Suppressor macrophage (primary cell): Measurements from ENCODE around the gene KLHDC10.
"Not testable (repeated sequence)": the region's sequence is repeated elsewhere in the genome, so short reads cannot be mapped to it uniquely, and the experiment has no call there.

Experiments
- DNase-seq, 4 experiments: peaks; one replicate each; pipeline ENCODE4 v3.0.0-alpha.2; 2020 to 2022

The KLHDC10 gene

DNA sequence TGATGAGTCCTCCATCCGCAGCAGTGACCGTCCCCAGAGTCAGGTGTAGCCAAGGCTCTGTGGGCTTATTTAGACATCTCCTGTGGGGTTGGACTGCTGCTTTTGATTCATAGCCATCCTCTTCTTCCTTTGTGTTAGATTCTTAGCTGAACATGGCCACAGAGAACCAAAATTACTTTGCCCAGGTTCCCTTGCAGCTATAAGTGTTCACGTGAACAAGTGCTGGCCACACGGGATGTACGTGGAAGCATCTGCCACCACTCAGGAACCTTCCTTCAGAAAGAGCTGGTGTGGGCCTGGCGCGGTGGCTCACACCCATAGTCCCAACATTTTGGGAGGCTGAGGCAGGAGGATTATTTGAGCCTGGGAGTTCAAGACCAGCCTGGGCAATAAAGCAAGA is 85.8 kb downstream of the KLHDC10 start:
- DNase-seq = no peak

DNA sequence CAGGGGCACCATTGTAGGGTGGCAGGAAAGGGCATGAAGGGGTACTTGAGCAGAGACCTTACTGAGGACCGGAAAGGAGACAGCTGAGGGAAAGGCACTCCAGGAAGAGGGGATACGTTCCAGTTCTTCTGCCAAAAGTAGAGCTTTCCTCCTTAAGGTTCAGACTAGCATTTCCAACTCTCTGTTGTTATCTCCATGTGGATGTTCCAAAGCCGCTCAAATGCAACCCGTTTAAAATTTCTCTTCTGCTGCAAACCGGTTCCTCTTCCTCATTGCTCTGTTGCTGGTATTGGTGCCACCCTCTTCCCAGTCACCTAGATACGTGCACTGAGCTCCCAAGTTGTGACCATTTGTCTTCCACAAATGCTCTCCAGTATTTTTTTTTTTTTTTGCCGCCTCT is 87.4 kb downstream of the KLHDC10 start:
- no peak for DNase-seq

DNA sequence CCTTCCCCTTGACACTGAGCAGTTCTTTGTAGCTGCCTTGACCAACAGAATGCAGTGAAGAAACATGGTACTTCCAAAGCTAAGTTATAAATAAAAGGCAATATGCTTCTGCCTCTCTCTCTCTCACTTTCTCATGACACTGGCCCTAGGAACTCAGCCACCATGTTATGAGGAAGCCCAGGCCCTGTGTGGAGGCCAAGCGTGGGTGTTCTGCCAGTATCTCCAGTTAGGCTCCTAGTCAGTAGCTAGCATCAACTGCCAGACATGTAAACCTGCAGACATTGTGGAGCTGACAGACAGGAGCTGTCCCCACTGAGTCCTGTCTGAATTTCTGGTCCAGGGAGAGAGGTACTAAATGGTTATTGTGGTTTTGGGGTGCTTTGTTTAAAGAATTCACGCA is 89.7 kb downstream of the KLHDC10 start:
- no peak for DNase-seq

DNA sequence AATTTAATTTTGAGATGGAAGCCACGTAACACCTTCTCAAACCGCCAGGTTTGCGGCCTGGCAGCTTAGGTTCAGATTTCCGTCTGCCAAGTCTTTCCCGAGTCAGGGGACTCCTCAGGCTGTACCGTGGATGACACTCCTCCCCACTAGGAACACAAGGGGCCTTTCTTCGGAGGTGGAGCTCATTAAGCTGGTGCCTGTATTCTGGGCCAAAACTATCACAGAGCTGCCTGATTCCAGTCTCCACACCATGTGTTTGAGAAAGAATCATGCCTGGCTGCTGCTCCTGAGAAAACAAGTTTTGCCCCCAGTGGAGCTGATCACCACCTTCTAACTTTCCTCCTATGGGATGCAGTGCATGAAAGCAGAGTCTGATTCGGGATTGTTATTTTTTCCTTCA is 90.1 kb downstream of the KLHDC10 start:
- DNase-seq = no peak

DNA sequence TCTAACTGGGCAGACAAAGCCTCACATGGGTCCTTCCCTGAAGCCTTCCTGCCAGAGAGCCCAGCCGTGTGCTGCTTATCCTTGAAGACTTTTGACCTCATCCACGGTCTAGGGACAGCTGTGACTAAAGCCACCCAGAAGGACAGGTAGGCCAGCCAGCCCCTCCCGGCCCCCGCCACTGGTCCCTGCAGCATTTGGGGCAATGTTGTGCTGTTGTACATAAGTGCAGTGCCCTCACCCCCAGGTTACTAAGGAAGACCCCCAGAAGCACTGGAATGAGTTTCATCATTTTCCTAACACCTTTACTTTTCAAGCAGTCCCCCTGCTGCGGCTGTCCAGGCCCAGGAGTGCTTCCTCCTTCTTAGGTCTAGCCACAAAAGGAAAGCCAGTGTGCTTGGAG is 91.9 kb downstream of the KLHDC10 start:
- DNase-seq = no peak

DNA sequence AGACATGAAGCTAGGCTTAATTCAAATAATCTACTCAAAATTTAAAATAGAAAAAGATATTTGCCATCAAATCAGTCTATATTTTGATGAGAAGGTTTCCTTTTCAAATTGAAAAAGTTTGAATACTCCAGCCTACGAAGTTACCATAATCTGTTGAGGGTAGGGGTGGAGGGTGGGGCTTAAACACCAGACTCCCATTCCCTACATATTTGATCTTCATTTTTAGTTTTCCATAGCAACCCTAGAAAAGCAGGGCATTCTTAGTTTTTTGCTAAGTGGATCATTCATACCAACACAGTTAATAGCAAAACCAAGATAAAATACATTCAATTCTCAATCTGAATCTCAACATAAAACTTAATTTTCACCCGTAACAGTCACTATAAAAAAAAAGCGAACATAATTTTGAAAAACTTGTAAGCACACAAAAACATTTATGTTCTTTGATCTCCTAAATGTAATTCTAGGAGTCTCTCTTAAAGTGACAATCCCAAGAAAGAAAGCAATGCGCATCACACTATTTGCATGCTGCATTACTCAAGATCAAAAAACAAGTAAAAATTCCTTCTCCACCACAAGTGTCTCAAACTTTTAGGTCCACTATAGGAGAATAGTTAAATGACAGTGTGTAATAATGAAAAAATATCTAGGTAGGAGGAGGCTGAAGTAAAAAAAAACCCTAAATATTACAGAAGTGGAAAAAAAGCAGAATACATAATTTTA is 104.1 kb downstream of the KLHDC10 start:
- no peak for DNase-seq

DNA sequence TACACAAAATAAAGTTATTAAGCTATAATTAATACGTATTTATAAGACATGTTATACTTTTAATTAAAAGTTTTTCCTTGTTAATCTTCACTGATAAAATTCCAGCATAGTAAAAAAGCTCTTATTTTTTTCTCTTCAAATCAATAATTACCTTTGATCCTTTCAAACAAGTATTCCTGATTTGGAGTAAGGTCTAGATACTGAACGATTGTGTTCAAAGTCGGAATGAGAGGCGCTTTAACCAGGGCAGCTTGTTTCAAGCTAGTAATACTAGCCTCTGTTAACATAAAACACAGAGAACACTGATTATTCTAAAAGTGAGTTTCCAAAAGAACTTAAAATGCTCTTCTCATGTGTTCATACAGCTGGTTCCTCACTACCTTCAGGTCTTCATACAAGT is 107.9 kb downstream of the KLHDC10 start:
- DNase-seq = no peak

DNA sequence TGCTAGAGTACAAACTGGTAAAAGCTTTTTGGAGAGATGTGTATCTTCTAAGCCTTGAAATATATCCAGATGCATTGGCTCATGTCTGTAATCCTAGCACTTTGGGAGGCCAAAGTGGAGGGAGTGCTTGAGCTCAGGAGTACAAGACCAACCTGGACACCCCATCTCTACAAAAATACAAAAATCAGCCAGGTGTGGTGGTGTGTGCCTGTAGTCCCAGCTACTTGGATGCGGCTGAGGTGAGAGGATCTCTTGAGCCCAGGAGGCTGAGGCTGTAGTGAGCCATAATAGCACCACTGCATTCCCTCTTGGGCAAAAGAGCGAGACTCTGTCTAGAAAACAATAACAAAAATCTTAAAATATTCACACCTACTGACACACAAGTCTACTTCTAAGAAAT is 109.3 kb downstream of the KLHDC10 start:
- DNase-seq = no peak

DNA sequence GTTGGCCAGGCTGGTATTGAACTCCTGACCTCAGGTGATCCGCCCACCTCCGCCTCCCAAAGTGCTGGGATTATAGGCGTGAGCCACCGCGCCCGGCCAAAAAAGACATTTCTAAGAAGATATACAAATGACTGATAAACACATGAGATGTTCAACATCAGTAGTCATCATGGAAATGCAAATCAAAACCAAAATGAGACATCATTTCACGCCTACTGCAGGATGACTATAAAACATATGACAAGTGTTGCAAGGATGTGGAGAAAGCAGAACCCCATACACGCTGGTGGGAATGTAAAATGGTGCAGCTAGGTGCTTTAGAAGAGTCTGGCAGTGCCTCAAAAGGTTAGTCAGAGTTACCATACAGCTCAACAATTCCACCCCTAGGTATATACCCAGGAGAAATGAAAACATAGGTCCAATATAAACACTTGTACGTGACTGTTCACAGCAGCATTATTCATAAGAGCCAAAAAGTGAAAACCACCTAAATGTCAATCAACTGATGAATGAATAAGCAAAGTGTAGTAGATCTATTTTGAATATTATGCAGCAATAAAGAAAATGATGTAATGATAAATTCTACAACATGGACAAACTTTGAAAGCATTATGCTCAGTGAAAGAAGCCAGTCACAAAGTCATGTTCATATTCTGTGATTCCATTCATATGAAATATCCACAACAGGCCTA is 110.4 kb downstream of the KLHDC10 start:
- peak; percentile 22 to 74 (median 50) for DNase-seq

DNA sequence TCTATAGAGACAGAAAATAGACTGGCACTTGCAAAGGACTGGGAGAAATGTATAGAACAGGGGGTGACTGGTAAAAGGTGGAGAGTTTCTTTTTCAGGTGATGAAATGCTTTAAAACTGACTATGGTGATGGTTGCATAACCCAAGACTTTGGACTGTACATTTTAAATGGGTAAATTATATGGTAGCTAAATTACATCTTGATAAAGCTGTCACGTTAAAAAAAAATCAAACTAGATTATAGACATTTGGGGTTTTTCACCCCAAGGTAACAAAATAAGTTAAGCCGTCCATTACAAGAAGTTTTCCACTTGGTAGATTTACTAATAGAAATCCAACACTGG is 110.9 kb downstream of the KLHDC10 start:
- DNase-seq = no peak

DNA sequence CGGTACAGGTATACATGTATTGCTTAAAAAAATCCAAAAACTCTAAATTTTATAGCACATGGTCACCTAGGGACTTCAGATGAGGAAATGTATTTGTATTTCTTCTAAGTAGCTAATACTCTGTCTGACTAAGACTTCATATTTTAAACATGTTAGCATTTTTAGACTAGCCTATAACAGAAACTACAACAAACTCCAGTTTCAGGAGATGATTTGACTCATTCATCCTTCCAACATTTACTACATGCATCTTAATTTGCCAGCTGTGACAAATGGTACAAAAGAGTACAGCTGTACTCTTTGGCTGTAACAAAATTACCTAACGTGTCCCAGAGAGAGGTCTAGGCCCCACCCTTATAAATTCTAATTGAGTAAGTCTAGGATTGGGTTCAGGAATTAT is 112.7 kb downstream of the KLHDC10 start:
- DNase-seq = no peak

DNA sequence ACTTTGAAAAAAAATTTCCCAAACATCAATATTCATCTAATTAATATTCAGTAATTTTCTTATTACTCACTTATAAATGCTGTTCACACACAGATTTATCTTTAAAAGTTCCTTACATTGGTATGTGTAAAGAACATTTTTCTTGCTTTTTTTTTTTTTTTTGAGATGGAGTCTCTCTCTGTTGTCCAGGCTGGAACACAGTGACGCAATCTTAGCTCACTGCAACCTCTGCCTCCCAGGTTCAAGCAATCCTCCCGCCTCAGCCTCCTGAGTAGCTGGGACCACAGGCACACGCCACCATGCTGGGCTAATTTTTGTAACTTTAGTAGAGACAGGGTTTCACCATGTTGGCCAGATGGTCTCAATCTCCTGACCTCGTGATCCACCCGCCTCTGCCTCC is 114.0 kb downstream of the KLHDC10 start:
- not testable (repeated sequence) for DNase-seq
